Effector CD8-positive, alpha-beta T cell (primary cell): ENCODE measurements around the gene STK32B.
"Not testable (repeated sequence)": the region's sequence is repeated elsewhere in the genome, so short reads cannot be mapped to it uniquely, and the experiment has no call there.

ENCODE experiments used
- DNase-seq: peaks from one replicate; lab custom pipeline; 2025; lab: John Stamatoyannopoulos, UW

The STK32B gene

GRCh38 chr4:5030221-5030620, 21.1 kb upstream of the STK32B start:
- no peak for DNase-seq

- no peak for DNase-seq
Observed at GRCh38 chr4:5030927-5031326, 20.4 kb upstream of the STK32B start.

- no peak for DNase-seq
Observed at GRCh38 chr4:5032813-5033212, 18.5 kb upstream of the STK32B start.

GRCh38 chr4:5033281-5033841, 17.9 kb upstream of the STK32B start:
- no peak for DNase-seq

GRCh38 chr4:5034206-5034605, 17.1 kb upstream of the STK32B start:
- DNase-seq, result no peak

GRCh38 chr4:5036239-5036638, 15.0 kb upstream of the STK32B start:
- no peak for DNase-seq

- no peak for DNase-seq
Observed at GRCh38 chr4:5037553-5038551, 13.4 kb upstream of the STK32B start.

GRCh38 chr4:5039800-5040199, 11.5 kb upstream of the STK32B start:
- no peak for DNase-seq

GRCh38 chr4:5040856-5041620, 10.2 kb upstream of the STK32B start:
- DNase-seq, result no peak

- DNase-seq, result no peak
Observed at GRCh38 chr4:5041699-5042098, 9.6 kb upstream of the STK32B start.

GRCh38 chr4:5043579-5043978, 7.7 kb upstream of the STK32B start:
- DNase-seq, result no peak

GRCh38 chr4:5044341-5044740, 6.9 kb upstream of the STK32B start:
- no peak for DNase-seq

- no peak for DNase-seq
Observed at GRCh38 chr4:5045097-5045496, 6.2 kb upstream of the STK32B start.

GRCh38 chr4:5048721-5049120, 2.6 kb upstream of the STK32B start:
- no peak for DNase-seq

- DNase-seq, result no peak
Observed at GRCh38 chr4:5050520-5051277, 581 bp upstream of the STK32B start.

GRCh38 chr4:5052204-5052702, 973 bp downstream of the STK32B start:
- no peak for DNase-seq

- no peak for DNase-seq
Observed at GRCh38 chr4:5052726-5053425, 1.6 kb downstream of the STK32B start.

GRCh38 chr4:5054532-5054931, 3.3 kb downstream of the STK32B start:
- no peak for DNase-seq

- no peak for DNase-seq
Observed at GRCh38 chr4:5055411-5055810, 4.1 kb downstream of the STK32B start.

- no peak for DNase-seq
Observed at GRCh38 chr4:5066101-5066500, 14.8 kb downstream of the STK32B start.

GRCh38 chr4:5066968-5067367, 15.7 kb downstream of the STK32B start:
- DNase-seq, result not testable (repeated sequence)
